SU-DHL-6 (cell line): ENCODE results near the gene MYCBPAP.

Experiments
- H2AFZ ChIP-seq: fragments of 200-600 bp; sonication (generic); 2 replicates; pipeline ENCODE4 v1.6.1; 2014; ENCODE audit warnings: low read depth, mild to moderate bottlenecking, moderate library complexity, mixed read lengths, antibody characterized with exemption, low read length; ENCODE audit not compliant: severe bottlenecking
- H3F3A ChIP-seq: fragments of 200-600 bp; shearing (Covaris generic); 2 replicates; pipeline ENCODE4 v1.6.0; 2016; ENCODE audit warnings: antibody characterized with exemption, mild to moderate bottlenecking; ENCODE audit not compliant: insufficient read depth
- H3K27ac ChIP-seq: fragments of 200-600 bp; sonication (generic); 2 replicates; pipeline ENCODE4 v1.5.1; 2016; ENCODE audit warnings: low read depth, mild to moderate bottlenecking, low read length, moderate library complexity, mixed read lengths
- H3K27me3 ChIP-seq: fragments of 200-600 bp; sonication (generic), shearing (Covaris generic); 2 replicates; pipeline ENCODE4 v1.6.0; 2014; ENCODE audit warnings: mild to moderate bottlenecking, low read length
- H3K36me3 ChIP-seq: fragments of 200-600 bp; sonication (generic); 2 replicates; pipeline ENCODE4 v1.6.1; 2014; ENCODE audit warnings: mild to moderate bottlenecking, low read length, mixed read lengths
- H3K4me2 ChIP-seq: fragments of 300-600, 200-600 bp; shearing (Covaris generic), sonication (generic); 2 replicates; pipeline ENCODE4 v1.6.0; 2014; ENCODE audit warnings: low read length, low read depth, mild to moderate bottlenecking; ENCODE audit not compliant: poor library complexity, severe bottlenecking
- H3K4me3 ChIP-seq: fragments of 200-600 bp; sonication (generic); 2 replicates; pipeline ENCODE4 v1.5.1; 2014; ENCODE audit warnings: antibody characterized with exemption, low read length, mild to moderate bottlenecking, mixed read lengths; ENCODE audit not compliant: insufficient read depth, poor library complexity, severe bottlenecking
- H3K79me2 ChIP-seq: fragments of 200-600 bp; sonication (generic); 2 replicates; pipeline ENCODE4 v1.6.1; 2014; ENCODE audit warnings: mild to moderate bottlenecking, low read length, moderate library complexity; ENCODE audit not compliant: insufficient read depth
- H3K9ac ChIP-seq: fragments of 200-600 bp; sonication (generic); 2 replicates; pipeline ENCODE4 v1.7.0; 2014; ENCODE audit warnings: mild to moderate bottlenecking, low read length
- H3K9me2 ChIP-seq: fragments of 200-600 bp; sonication (generic); replicated peaks from 2 replicates; pipeline ENCODE4 v1.6.1; 2014; ENCODE audit warnings: low read length; ENCODE audit not compliant: insufficient read depth
- H3K9me3 ChIP-seq: fragments of 200-600 bp; sonication (generic); 2 replicates; pipeline ENCODE4 v1.6.1; 2014; ENCODE audit warnings: low read length, mixed read lengths; ENCODE audit not compliant: insufficient read depth
- H4K20me1 ChIP-seq: fragments of 200-600 bp; sonication (generic); 2 replicates; pipeline ENCODE4 v1.6.1; 2014; ENCODE audit warnings: low read depth, mild to moderate bottlenecking, antibody characterized with exemption, low read length, moderate library complexity, mixed read lengths
- CTCF ChIP-seq: fragments of 200-600 bp; sonication (generic); IDR thresholded peaks from one replicate; pipeline ENCODE4 v1.5.1; 2017; ENCODE audit warnings: antibody characterized with exemption, mild to moderate bottlenecking, low read length, moderate library complexity; ENCODE audit not compliant: insufficient read depth, poor library complexity, severe bottlenecking
- EZH2phosphoT487 ChIP-seq: fragments of 200-600 bp; sonication (generic), shearing (Covaris generic); conservative IDR thresholded peaks from 2 replicates; pipeline ENCODE4 v1.6.1; 2018; ENCODE audit warnings: mild to moderate bottlenecking, antibody characterized with exemption, low read length, moderate library complexity, mixed read lengths

Gene MYCBPAP

GRCh38 chr17:50518384-50519023 is 10.3 kb downstream of the MYCBPAP start:
- H2AFZ ChIP-seq: no peak overlapping the region

GRCh38 chr17:50519141-50519834 is 11.0 kb downstream of the MYCBPAP start:
- Histone ChIP-seq H3K4me3 (no peak overlapping the region), H4K20me1 (no peaks in the 10 kb centered on the region), H3K36me3 (no peaks in the 10 kb centered on the region), H3K79me2 (no peaks in the 10 kb centered on the region), H3F3A (no peaks in the 10 kb centered on the region), H3K9me2 (no peaks in the 10 kb centered on the region), H3K4me2 (no peak overlapping the region), H3K27me3 (no peaks in the 10 kb centered on the region), H3K27ac (no peak overlapping the region), H3K9me3 (no peaks in the 10 kb centered on the region), H2AFZ (no peak overlapping the region), H3K9ac (no peak overlapping the region)
- TF ChIP-seq EZH2phosphoT487 (no peak), CTCF (no peak)

More at GRCh38 chr17:50518384-50519023, 10.3 kb downstream of the MYCBPAP start:
- no peaks in the 10 kb centered on the region for H4K20me1 ChIP-seq
- no peaks in the 10 kb centered on the region for H3K9me3 ChIP-seq
- no peak overlapping the region for H3K9ac ChIP-seq
- H3K36me3 ChIP-seq: no peaks in the 10 kb centered on the region
- H3K9me2 ChIP-seq: no peaks in the 10 kb centered on the region
- no peak overlapping the region for H3K27ac ChIP-seq
- no peak overlapping the region for H3K4me3 ChIP-seq
- TF ChIP-seq CTCF (no peak), EZH2phosphoT487 (no peak)
- H3K79me2 ChIP-seq: no peaks in the 10 kb centered on the region
- H3K27me3 ChIP-seq: no peaks in the 10 kb centered on the region
- no peaks in the 10 kb centered on the region for H3F3A ChIP-seq
- H3K4me2 ChIP-seq: no peak overlapping the region

- H3K36me3 ChIP-seq: no peaks in the 10 kb centered on the region
- TF ChIP-seq CTCF: no peak
- TF ChIP-seq EZH2phosphoT487: no peak
- H3K27ac ChIP-seq: no peak overlapping the region
- H3K4me2 ChIP-seq: no peak overlapping the region
- H3K9me2 ChIP-seq: no peaks in the 10 kb centered on the region
- no peak overlapping the region for H2AFZ ChIP-seq
- H3K4me3 ChIP-seq: no peak overlapping the region
- H3K27me3 ChIP-seq: no peaks in the 10 kb centered on the region
- no peaks in the 10 kb centered on the region for H4K20me1 ChIP-seq
- no peaks in the 10 kb centered on the region for H3K79me2 ChIP-seq
- H3F3A ChIP-seq: no peaks in the 10 kb centered on the region
- H3K9me3 ChIP-seq: no peaks in the 10 kb centered on the region
- no peak overlapping the region for H3K9ac ChIP-seq
Observed at GRCh38 chr17:50520483-50520882, 12.2 kb downstream of the MYCBPAP start.
